ENCODE measurements around the gene PIGX. TPM values are rescaled to one million over a fixed set of nuclear protein-coding genes. Genes with fewer than 3 reads are reported as not detected.

Gene PIGX
- total RNA-seq, 1 experiment from 2014 or later = 31.2 TPM

- H3K4me1 Mint-ChIP-seq (ENCODE audit: low read depth, unreplicated experiment) = peaks cover 10% of the 10 kb centered on the region
- H3K36me3 Mint-ChIP-seq (ENCODE audit: insufficient read depth, unreplicated experiment) = no peaks in the 10 kb centered on the region
- H3K9me3 Mint-ChIP-seq (ENCODE audit: low read depth, unreplicated experiment) = no peaks in the 10 kb centered on the region
- no TSS peak for BruUV-seq (replicated peaks)
- no peak overlapping the region for H3K4me3 Mint-ChIP-seq (ENCODE audit: low read depth, unreplicated experiment)
- no peak for DNase-seq
- no peaks in the 10 kb centered on the region for H3K27me3 Mint-ChIP-seq (ENCODE audit: unreplicated experiment)
- H3K27ac Mint-ChIP-seq (ENCODE audit: unreplicated experiment) = no peak overlapping the region
- CTCF ChIA-PET = no interaction called here
- intact Hi-C loops (cut with micrococcal nuclease; ENCODE audit: unreplicated experiment) = no loop called here
- no peak for TF ChIP-seq CTCF (IDR thresholded peaks at IDR 0.05; ENCODE audit: unreplicated experiment)
These were observed 60.7 kb downstream of the PIGX start for GRCh38 chr3:196772897-196773296.

DNA sequence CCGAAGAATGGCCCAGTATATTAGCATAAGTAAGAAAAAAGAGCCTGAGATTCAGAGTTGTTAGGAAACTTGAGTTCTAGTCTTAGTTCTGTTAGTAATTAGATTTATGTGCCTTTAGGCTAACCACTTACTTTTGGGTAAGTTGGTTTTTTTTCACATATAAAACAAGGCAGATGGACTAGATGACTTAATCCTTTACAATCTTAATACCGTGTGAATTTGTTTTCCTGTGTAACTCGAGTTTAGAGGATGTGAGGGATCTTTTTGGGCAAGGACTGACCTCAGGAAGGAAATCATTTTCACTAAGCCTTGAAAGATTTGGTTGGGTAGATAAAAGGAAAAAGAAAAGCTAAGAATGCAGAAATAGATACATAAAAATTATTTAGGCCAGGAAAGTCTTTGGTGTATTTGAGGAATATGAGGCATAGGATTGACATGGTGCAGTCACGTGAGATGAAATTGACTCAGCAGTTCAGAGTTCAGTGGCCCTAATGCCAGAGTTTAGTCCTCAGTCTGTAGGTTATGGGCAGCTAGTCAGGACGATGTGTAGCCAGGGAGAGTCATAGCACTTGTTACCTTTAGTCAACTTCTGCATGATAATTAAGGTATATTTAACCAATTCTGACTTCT is 62.1 kb downstream of the PIGX start:
- no peak for TF ChIP-seq CTCF (IDR thresholded peaks at IDR 0.05; ENCODE audit: unreplicated experiment)
- Mint-ChIP-seq H3K36me3 (ENCODE audit: insufficient read depth, unreplicated experiment) (no peaks in the 10 kb centered on the region), H3K4me3 (ENCODE audit: low read depth, unreplicated experiment) (no peak overlapping the region), H3K9me3 (ENCODE audit: low read depth, unreplicated experiment) (no peaks in the 10 kb centered on the region), H3K27ac (ENCODE audit: unreplicated experiment) (no peak overlapping the region), H3K4me1 (ENCODE audit: low read depth, unreplicated experiment) (peaks cover 10% of the 10 kb centered on the region), H3K27me3 (ENCODE audit: unreplicated experiment) (no peaks in the 10 kb centered on the region)
- intact Hi-C loops (cut with micrococcal nuclease; ENCODE audit: unreplicated experiment) = no loop called here
- no TSS peak for BruUV-seq (replicated peaks)
- CTCF ChIA-PET = no interaction called here
- DNase-seq = no peak

- BruUV-seq (replicated peaks) = no TSS peak
These were observed 62.8 kb downstream of the PIGX start for GRCh38 chr3:196774848-196775422.

GRCh38 chr3:196775938-196776337 is 63.8 kb downstream of the PIGX start:
- intact Hi-C loops (cut with micrococcal nuclease; ENCODE audit: unreplicated experiment) = no loop called here
- Mint-ChIP-seq H3K36me3 (ENCODE audit: insufficient read depth, unreplicated experiment) (no peaks in the 10 kb centered on the region), H3K4me1 (ENCODE audit: low read depth, unreplicated experiment) (peaks cover 10% of the 10 kb centered on the region), H3K4me3 (ENCODE audit: low read depth, unreplicated experiment) (no peak overlapping the region), H3K9me3 (ENCODE audit: low read depth, unreplicated experiment) (peaks cover 3% of the 10 kb centered on the region), H3K27me3 (ENCODE audit: unreplicated experiment) (no peaks in the 10 kb centered on the region), H3K27ac (ENCODE audit: unreplicated experiment) (no peak overlapping the region)
- no peak for DNase-seq
- no peak for TF ChIP-seq CTCF (IDR thresholded peaks at IDR 0.05; ENCODE audit: unreplicated experiment)
- no TSS peak for BruUV-seq (replicated peaks)
- CTCF ChIA-PET = no interaction called here

More at GRCh38 chr3:196774848-196775422, 62.8 kb downstream of the PIGX start:
- CTCF ChIA-PET = no interaction called here
- H3K27me3 Mint-ChIP-seq (ENCODE audit: unreplicated experiment) = no peaks in the 10 kb centered on the region
- no peak for DNase-seq
- no peak for TF ChIP-seq CTCF (IDR thresholded peaks at IDR 0.05; ENCODE audit: unreplicated experiment)
- no peak overlapping the region for H3K27ac Mint-ChIP-seq (ENCODE audit: unreplicated experiment)
- peaks cover under 1% of the 10 kb centered on the region for H3K9me3 Mint-ChIP-seq (ENCODE audit: low read depth, unreplicated experiment)
- no peaks in the 10 kb centered on the region for H3K36me3 Mint-ChIP-seq (ENCODE audit: insufficient read depth, unreplicated experiment)
- H3K4me1 Mint-ChIP-seq (ENCODE audit: low read depth, unreplicated experiment) = peaks cover 10% of the 10 kb centered on the region
- intact Hi-C loops (cut with micrococcal nuclease; ENCODE audit: unreplicated experiment) = no loop called here
- H3K4me3 Mint-ChIP-seq (ENCODE audit: low read depth, unreplicated experiment) = no peak overlapping the region
